Gastroesophageal sphincter (tissue), 3 donors: ENCODE results near the gene SPEN.

Experiments
- POLR2AphosphoS5 ChIP-seq: sonication (generic); formaldehyde crosslinking; IDR thresholded peaks from one replicate; pipeline ENCODE4 v1.6.1; 2017; ENCODE audit warnings: antibody characterized with exemption
- TF ChIP-seq, protein P1 (sequence below), 4 experiments: fragments of 200-600 bp in 2 of 4; fragments of 450-650 bp in 2 of 4; sonication (generic) in 1 of 4; IDR thresholded peaks; one replicate each; pipeline ENCODE4 v1.5.1; 2017 to 2019; ENCODE audit warnings: antibody characterized with exemption in 4 of 4, mild to moderate bottlenecking in 2 of 4, moderate library complexity in 2 of 4

DNA sequence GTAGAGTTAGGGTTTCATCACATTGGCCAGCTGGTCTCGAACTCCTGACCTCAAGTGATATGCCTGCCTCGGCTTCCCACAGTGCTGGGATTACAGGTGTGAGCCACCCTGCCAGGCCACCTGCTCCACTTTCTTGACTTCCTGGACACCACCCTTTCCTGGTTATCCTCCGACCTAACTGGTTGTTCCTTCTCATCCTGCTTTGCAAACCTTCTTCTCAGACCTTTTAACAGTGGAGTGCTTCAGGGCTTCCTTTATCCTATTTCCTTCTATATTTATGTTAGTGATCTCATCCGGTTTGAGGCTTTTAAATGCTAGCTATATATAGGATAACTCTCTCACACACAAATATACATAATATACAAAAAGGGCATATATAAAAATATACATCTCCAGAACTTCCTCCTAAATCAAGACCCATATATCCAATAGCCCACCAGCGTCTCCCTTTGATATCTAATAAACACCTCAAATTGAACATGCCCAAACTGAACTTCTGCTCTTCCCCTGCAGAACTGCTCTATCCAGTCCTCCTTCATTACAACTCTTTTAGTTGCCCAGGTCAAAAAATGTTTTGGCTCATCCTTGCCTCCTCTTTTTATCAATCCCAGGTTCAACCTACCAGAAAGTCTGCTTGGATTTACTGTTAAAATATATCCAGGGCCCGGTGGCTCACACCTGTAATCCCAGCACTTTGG is 20.5 kb upstream of the SPEN start:
- no peak for TF ChIP-seq POLR2AphosphoS5
- TF ChIP-seq, protein P1, sequence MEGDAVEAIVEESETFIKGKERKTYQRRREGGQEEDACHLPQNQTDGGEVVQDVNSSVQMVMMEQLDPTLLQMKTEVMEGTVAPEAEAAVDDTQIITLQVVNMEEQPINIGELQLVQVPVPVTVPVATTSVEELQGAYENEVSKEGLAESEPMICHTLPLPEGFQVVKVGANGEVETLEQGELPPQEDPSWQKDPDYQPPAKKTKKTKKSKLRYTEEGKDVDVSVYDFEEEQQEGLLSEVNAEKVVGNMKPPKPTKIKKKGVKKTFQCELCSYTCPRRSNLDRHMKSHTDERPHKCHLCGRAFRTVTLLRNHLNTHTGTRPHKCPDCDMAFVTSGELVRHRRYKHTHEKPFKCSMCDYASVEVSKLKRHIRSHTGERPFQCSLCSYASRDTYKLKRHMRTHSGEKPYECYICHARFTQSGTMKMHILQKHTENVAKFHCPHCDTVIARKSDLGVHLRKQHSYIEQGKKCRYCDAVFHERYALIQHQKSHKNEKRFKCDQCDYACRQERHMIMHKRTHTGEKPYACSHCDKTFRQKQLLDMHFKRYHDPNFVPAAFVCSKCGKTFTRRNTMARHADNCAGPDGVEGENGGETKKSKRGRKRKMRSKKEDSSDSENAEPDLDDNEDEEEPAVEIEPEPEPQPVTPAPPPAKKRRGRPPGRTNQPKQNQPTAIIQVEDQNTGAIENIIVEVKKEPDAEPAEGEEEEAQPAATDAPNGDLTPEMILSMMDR (IDR thresholded peaks at IDR 0.05): no peak
